Suprapubic skin (tissue), 4 donors: Measurements from ENCODE around the gene KCNJ16. TPM values are rescaled to one million over a fixed set of nuclear protein-coding genes. Genes with fewer than 3 reads are reported as not detected.

Experiments
- DNase-seq, 2 donors: peaks; one replicate each; pipeline ENCODE4 v3.0.0-alpha.2; 2019; ENCODE audit warnings: low spot score in 2 of 2
- H3K27ac ChIP-seq: fragments of 200-600 bp; sonication (generic); one replicate; pipeline ENCODE4 v1.5.1; 2019
- H3K27me3 ChIP-seq: fragments of 200-600 bp; sonication (generic); one replicate; pipeline ENCODE4 v1.5.1; 2019
- H3K36me3 ChIP-seq: fragments of 200-600 bp; sonication (generic); one replicate; pipeline ENCODE4 v1.5.1; 2019
- H3K4me1 ChIP-seq: fragments of 200-600 bp; sonication (generic); one replicate; pipeline ENCODE4 v1.5.1; 2019
- H3K4me3 ChIP-seq: fragments of 200-600 bp; sonication (generic); one replicate; pipeline ENCODE4 v1.5.1; 2019; ENCODE audit warnings: mild to moderate bottlenecking
- H3K9me3 ChIP-seq: fragments of 200-600 bp; sonication (generic); one replicate; pipeline ENCODE4 v1.5.1; 2019
- EP300 ChIP-seq: sonication (generic); formaldehyde crosslinking; IDR thresholded peaks from one replicate; pipeline ENCODE4 v1.6.1; 2017; ENCODE audit warnings: antibody characterized with exemption
- POLR2A ChIP-seq, 2 donors: fragments of 450-650 bp; IDR thresholded peaks; one replicate each; pipeline ENCODE4 v1.6.1; 2017; ENCODE audit warnings: antibody characterized with exemption in 2 of 2, mild to moderate bottlenecking in 2 of 2, moderate library complexity in 2 of 2
- POLR2AphosphoS5 ChIP-seq, 3 donors: sonication (generic); formaldehyde crosslinking; IDR thresholded peaks; one replicate each; pipeline ENCODE4 v1.6.1; 2017; ENCODE audit warnings: antibody characterized with exemption in 3 of 3
- WGBS: methylation state at CpG from one replicate; pipeline ENCODE4 v1.1.5; 2018; 5-methylcytosine and 5-hydroxymethylcytosine counted together
- total RNA-seq, 4 donors: library from RNA; depleted of rRNA; stranded (reverse); fragments of >200 nt; gene quantifications; one replicate each; pipeline ENCODE4 v1.1.0, GENCODE V29; 2016
- TF ChIP-seq, protein P1 (sequence below), 2 donors: fragments of 200-600 bp in 1 of 2; fragments of 450-650 bp in 1 of 2; sonication (generic) in 1 of 2; IDR thresholded peaks; one replicate each; pipeline ENCODE4 v1.5.1; 2016 to 2019; ENCODE audit warnings: antibody characterized with exemption in 2 of 2, mild to moderate bottlenecking in 1 of 2, moderate library complexity in 1 of 2

Gene KCNJ16
- total RNA-seq, 4 donors from 2014 or later: not detected

GRCh38 chr17:70089513-70090148, 14.6 kb downstream of the KCNJ16 start:
- WGBS: 39% methylated on average over 5 of the region's 5 CpGs
- Histone ChIP-seq H3K27me3 (no peaks in the 10 kb centered on the region), H3K36me3 (no peaks in the 10 kb centered on the region), H3K4me3 (no peak overlapping the region), H3K4me1 (no peaks in the 10 kb centered on the region), H3K27ac (no peak overlapping the region), H3K9me3 (no peaks in the 10 kb centered on the region)
- DNase-seq: no peak
- TF ChIP-seq, protein P1, sequence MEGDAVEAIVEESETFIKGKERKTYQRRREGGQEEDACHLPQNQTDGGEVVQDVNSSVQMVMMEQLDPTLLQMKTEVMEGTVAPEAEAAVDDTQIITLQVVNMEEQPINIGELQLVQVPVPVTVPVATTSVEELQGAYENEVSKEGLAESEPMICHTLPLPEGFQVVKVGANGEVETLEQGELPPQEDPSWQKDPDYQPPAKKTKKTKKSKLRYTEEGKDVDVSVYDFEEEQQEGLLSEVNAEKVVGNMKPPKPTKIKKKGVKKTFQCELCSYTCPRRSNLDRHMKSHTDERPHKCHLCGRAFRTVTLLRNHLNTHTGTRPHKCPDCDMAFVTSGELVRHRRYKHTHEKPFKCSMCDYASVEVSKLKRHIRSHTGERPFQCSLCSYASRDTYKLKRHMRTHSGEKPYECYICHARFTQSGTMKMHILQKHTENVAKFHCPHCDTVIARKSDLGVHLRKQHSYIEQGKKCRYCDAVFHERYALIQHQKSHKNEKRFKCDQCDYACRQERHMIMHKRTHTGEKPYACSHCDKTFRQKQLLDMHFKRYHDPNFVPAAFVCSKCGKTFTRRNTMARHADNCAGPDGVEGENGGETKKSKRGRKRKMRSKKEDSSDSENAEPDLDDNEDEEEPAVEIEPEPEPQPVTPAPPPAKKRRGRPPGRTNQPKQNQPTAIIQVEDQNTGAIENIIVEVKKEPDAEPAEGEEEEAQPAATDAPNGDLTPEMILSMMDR (IDR thresholded peaks at IDR 0.05): no peak

GRCh38 chr17:70091005-70091568, 16.1 kb downstream of the KCNJ16 start:
- TF ChIP-seq POLR2AphosphoS5 (IDR thresholded peaks at IDR 0.05) (no peak), EP300 (no peak), POLR2A (IDR thresholded peaks at IDR 0.05) (no peak)
- TF ChIP-seq, protein P1 (IDR thresholded peaks at IDR 0.05): no peak
- H3K27me3 ChIP-seq: no peaks in the 10 kb centered on the region
- WGBS: 84% methylated on average over 2 of the region's 2 CpGs
- no peak for DNase-seq
- H3K4me1 ChIP-seq: no peaks in the 10 kb centered on the region
- H3K4me3 ChIP-seq: no peak overlapping the region
- no peaks in the 10 kb centered on the region for H3K9me3 ChIP-seq
- no peaks in the 10 kb centered on the region for H3K36me3 ChIP-seq
- H3K27ac ChIP-seq: no peak overlapping the region

GRCh38 chr17:70091696-70092095, 16.7 kb downstream of the KCNJ16 start:
- 26% methylated on average over 1 of the region's 1 CpG for WGBS
- no peak overlapping the region for H3K4me3 ChIP-seq
- TF ChIP-seq, protein P1 (IDR thresholded peaks at IDR 0.05): no peak
- TF ChIP-seq POLR2A (IDR thresholded peaks at IDR 0.05): no peak
- no peak for TF ChIP-seq POLR2AphosphoS5 (IDR thresholded peaks at IDR 0.05)
- no peak for TF ChIP-seq EP300
- H3K27ac ChIP-seq: no peak overlapping the region
- no peaks in the 10 kb centered on the region for H3K27me3 ChIP-seq
- no peaks in the 10 kb centered on the region for H3K4me1 ChIP-seq
- DNase-seq: no peak
- no peaks in the 10 kb centered on the region for H3K36me3 ChIP-seq
- H3K9me3 ChIP-seq: no peaks in the 10 kb centered on the region

- DNase-seq: no peak
- Histone ChIP-seq H3K9me3 (no peaks in the 10 kb centered on the region), H3K4me3 (no peak overlapping the region), H3K36me3 (no peaks in the 10 kb centered on the region), H3K27ac (no peak overlapping the region), H3K27me3 (no peaks in the 10 kb centered on the region), H3K4me1 (peaks cover 2% of the 10 kb centered on the region)
- TF ChIP-seq EP300 (no peak), POLR2AphosphoS5 (IDR thresholded peaks at IDR 0.05) (no peak), POLR2A (IDR thresholded peaks at IDR 0.05) (no peak)
- TF ChIP-seq, protein P1 (IDR thresholded peaks at IDR 0.05): no peak
- WGBS: 88% methylated on average over 3 of the region's 3 CpGs
Measured at GRCh38 chr17:70093163-70093562, 18.1 kb downstream of the KCNJ16 start.

DNA sequence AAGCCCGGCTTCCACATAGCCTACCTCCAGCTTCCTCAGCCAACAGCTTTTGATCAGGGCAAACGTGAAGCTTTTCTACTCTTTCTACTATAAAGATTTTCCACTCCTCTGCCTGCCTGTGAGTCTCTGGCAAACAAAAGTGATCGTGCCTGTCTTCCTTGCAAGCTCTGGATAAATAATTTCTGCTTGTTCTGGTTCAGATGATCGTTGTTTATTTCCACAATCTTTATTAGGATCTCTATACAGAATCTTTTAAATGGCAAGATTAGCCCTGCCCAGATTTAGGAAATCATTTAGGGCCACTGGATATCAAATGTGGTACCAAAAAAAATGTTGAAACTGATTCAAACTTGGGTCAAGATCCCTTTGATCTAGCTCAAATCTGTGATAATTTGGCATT, 20.4 kb downstream of the KCNJ16 start:
- DNase-seq: no peak
- no peaks in the 10 kb centered on the region for H3K27me3 ChIP-seq
- no peak overlapping the region for H3K4me3 ChIP-seq
- peaks cover 2% of the 10 kb centered on the region for H3K4me1 ChIP-seq
- H3K9me3 ChIP-seq: no peaks in the 10 kb centered on the region
- TF ChIP-seq, protein P1 (IDR thresholded peaks at IDR 0.05): no peak
- TF ChIP-seq POLR2AphosphoS5 (IDR thresholded peaks at IDR 0.05) (no peak), POLR2A (IDR thresholded peaks at IDR 0.05) (no peak)
- no peaks in the 10 kb centered on the region for H3K36me3 ChIP-seq
- H3K27ac ChIP-seq: no peak overlapping the region
- 47% methylated on average over 4 of the region's 4 CpGs for WGBS
